Stimulated activated CD4-positive, alpha-beta T cell treated with anti-CD3 and anti-CD28 coated beads, Interleukin-4, amount 100 ng/mL, for 24 hours (primary cell): Measurements from ENCODE around the gene SYNGR3.
"Not testable (repeated sequence)": the region's sequence is repeated elsewhere in the genome, so short reads cannot be mapped to it uniquely, and the experiment has no call there.

Experiments used
- DNase-seq: peaks from one replicate; pipeline ENCODE4 v3.0.0-alpha.2; 2020

The SYNGR3 gene

DNA sequence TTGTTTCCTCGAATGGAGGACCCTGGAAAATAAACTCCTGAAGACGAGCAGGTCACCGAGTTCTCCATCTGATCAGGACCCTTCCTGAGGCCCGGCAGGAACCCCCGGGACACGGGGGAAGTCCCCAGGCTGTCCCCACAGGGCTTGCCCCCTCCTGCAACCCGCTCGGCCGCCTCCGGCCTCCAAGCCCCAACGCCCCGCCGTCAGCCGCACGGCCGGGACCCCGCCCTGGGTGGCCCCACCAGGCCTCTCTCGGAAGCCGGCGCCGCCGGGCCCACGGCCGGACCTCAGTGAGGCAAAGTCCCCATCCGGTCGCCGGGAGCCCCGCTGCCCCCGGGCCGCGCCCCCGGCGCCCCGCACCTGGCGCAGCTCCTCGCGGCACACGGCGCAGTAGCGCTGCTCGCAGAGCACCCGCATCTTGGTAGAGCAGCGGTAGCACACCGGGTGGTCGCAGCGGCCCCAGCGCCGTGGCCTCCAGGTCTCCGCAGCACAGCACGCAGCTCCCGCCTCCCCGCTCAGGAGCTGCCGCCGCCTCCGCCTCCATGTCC lies 19.5 kb downstream of the SYNGR3 start:
- DNase-seq, result no peak

DNA sequence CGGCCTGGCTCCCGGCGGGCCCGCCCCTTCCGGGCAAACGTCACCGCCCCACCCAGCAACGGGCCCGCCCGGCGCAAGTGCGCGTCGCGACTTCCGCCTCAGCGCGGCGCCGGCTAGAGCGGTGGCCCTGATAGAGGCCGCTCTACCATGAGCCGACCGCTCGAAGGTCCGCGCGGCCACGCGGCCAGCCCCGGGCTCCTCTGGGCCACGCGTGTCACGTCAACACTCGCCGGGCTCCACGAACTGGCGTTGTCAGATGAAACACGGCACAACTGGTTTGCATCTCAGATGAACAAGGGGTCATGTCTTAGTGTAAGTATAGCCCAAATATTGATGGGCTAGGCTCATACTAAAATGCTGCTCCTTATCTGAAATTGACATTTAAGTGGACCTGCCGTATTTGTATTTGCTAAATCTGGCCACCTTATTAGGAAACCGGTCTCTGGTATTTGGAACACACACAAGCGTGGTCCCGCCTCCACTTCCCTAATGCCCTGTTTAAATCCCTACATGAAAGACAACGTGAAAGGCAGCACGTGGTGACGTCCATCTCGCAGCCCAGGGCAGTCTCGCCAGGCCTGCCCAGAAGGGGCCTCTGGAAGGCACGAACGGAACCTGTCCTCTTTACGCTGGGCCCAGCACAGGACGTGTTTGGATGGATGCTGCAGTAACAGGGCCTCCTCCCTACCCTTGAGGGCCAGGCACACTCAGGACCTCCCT lies 20.2 kb downstream of the SYNGR3 start, which contains the start of gene ZNF598:
Gene ZNF598, minus strand, starts transcription at position 31 of the 720 bp plus-strand sequence.
- DNase-seq, result peak; percentile 80

DNA sequence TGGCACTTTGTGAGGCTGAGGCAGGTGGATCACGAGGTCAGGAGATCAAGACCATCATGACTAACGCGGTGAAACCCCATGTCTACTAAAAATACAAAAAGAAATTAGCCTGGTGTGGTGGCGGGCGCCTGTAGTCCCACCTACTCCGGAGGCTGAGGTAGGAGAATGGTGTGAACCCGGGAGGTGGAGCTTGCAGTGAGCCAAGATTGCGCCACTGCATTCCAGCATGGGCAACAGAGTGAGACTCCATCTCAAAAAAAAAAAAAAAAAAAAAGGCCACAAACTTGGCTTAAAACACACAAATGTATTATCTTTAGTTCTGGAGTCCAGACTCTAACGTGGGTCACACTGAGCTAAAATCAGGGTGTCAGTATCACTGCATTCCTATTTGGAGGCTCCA lies 22.0 kb downstream of the SYNGR3 start:
- DNase-seq, result not testable (repeated sequence)

- no peak for DNase-seq
Observed at GRCh38 chr16:2013527-2013926, 23.8 kb downstream of the SYNGR3 start.

- DNase-seq, result no peak
Observed at GRCh38 chr16:2015117-2015946, 25.6 kb downstream of the SYNGR3 start.

DNA sequence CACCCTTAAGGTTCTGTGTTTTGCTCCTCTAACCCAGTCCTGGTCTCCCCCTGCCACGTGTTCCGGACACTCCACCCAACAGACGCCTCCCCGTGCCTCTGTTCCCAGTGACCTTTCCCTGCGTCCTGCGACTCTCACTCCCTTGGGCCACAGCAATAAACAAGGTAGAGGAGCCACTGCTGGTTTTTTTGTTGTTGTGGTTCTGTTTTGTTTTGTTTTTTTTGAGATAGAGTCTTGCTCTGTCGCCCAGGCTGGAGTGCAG lies 26.1 kb downstream of the SYNGR3 start:
- DNase-seq, result no peak

- no peak for DNase-seq
Observed at GRCh38 chr16:2016407-2016922, 26.7 kb downstream of the SYNGR3 start.

GRCh38 chr16:2019518-2019920 lies 29.7 kb downstream of the SYNGR3 start, which contains the start of gene NPW:
NPW (plus strand) TSS chr16:2019785.
- peak; percentile 32 for DNase-seq

DNA sequence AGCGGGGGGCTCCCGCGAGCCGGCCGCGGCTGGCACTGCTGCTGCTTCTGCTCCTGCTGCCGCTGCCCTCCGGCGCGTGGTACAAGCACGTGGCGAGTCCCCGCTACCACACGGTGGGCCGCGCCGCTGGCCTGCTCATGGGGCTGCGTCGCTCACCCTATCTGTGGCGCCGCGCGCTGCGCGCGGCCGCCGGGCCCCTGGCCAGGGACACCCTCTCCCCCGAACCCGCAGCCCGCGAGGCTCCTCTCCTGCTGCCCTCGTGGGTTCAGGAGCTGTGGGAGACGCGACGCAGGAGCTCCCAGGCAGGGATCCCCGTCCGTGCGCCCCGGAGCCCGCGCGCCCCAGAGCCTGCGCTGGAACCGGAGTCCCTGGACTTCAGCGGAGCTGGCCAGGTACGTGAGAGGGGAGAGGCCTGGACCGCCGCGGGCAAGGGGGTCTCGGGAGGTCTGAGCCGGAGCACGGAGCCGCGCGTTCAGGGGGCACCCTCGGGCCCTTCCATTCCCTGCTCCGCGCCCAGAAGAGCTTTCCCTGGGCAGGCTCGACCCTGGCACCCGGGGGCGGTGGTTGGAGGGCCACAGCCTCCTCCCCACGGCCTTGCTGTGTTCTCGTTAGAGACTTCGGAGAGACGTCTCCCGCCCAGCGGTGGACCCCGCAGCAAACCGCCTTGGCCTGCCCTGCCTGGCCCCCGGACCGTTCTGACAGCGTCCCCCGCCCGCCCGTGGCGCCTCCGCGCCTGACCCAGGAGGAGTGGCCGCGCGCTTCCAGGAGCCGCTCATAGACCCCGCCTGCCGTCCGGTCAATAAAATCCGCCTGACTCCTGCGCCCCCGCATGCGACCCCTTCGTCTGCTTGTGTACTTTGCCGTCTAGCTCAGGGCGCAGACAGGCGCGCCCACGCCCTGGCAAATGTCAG lies 30.4 kb downstream of the SYNGR3 start:
- DNase-seq, result no peak

- DNase-seq, result peak; percentile 27
Observed at GRCh38 chr16:2022723-2023091, 32.9 kb downstream of the SYNGR3 start.

DNA sequence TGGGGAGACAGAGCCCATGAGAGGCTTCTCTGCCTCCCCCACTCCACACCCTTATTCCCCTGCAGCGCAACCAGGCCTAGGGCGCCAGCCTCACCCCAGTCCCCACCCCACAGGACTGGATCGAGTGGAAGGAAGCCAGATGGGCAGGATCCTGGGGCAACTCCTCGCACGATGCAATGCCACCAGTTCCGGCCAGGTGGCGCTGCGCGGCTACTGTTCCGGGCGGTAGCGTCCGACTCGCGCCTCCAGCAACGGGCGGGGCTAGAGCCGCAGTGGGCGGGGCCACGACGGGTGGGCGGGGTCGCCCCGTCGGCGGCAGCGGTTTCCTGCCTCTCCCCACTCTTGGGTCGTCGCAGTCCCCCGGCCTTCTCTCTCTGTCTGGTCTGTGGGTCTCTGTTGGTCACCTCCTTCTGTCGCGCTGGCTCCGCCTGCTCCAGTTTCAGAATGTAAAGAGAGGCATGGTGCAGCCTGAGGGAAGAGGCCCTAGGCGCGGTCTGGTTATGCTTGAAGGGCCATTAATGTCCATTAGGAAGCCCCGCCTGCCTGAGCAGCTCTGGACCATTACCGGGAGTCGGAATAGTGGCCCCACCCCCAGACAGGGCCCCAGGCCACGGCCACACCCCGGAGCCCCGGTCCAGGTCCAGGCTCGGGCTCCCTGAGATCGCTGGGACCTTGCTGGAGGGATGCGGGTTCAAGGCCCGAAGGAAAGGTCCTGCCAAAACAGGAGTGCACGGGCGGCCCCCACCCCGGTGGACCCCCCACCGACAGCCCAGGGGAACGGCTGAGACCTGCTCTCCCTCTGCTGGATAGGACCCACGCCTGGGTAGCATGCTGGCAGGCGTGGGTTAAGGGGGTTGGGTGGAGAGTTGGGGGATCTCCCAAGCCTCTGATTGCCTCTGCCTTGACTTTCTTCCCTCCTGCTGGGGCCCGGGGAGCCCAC lies 33.6 kb downstream of the SYNGR3 start:
- DNase-seq, result peak; percentile 95

DNA sequence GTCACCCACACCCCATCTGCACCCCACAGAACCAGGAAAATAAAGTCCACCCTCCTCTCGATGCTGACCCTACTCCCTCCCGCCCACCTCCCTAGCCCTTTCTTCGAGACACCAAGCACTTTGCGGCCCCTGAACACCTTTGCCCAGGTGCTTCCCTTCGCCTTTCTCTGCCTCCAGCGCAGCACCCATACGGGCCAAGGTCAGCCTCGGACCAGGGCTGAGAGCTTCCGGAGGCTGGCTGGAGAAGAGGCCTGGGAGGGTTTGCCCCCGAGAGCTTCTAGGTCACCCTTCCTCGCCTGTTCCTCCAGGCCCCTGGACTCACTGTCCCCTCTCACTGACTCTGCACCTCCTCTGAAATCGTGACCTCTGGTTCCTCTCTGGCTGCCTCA lies 34.3 kb downstream of the SYNGR3 start:
- no peak for DNase-seq

DNA sequence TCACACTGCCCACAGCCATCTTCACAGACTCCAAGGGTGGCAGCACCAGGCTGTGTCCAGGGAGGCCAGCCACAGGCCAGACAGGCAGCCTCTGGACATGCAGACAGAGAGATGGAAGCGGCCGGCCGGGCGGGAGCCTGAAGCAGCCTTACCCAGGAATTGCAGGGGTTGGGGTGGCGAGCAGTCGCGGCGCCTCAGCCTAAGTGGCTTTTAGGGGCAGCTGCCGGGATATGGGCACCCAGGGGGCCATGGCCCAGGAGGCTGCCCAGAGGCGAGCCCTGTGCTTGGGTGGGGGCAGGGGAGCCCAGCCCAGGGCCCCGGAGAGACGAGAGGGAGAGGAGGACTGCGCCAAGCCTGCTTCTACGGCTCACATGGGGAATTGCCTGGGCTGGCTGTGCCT lies 35.5 kb downstream of the SYNGR3 start:
- no peak for DNase-seq

- DNase-seq, result no peak
Observed at GRCh38 chr16:2025878-2026460, 36.2 kb downstream of the SYNGR3 start.

DNA sequence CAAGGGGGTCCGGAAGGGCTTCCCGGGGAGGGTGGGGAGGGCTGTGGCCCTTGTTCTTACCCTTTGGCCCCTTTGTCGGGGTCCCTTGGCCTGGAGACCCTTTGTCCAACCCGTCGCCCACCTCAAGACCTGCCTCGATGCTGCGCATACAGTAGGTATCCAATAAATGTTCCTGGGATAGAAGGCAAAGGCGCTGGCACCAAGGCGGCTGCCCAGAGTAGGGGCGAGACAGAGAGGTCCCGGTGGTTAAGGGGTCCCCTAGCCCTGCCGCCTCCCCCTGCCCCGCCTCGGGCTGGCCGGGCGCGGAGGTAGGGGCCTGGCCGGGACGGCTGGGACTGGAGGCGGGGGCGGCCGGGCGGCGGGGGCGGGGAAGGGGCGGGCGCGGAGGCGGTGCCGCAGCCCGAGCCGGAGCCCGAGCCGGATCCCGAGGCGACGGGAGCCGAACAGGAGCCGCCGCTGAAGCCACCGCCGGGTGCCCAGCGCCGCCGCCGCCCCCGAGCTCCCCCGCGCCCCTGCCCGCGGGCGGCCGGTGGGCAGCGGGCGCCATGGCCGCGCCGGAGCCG lies 36.8 kb downstream of the SYNGR3 start, which contains the start of gene NHERF2:
Gene NHERF2, plus strand, starts transcription at position 442 of the 563 bp plus-strand sequence. Its CDS starts 104 bp downstream, at position 546.
- no peak for DNase-seq

DNA sequence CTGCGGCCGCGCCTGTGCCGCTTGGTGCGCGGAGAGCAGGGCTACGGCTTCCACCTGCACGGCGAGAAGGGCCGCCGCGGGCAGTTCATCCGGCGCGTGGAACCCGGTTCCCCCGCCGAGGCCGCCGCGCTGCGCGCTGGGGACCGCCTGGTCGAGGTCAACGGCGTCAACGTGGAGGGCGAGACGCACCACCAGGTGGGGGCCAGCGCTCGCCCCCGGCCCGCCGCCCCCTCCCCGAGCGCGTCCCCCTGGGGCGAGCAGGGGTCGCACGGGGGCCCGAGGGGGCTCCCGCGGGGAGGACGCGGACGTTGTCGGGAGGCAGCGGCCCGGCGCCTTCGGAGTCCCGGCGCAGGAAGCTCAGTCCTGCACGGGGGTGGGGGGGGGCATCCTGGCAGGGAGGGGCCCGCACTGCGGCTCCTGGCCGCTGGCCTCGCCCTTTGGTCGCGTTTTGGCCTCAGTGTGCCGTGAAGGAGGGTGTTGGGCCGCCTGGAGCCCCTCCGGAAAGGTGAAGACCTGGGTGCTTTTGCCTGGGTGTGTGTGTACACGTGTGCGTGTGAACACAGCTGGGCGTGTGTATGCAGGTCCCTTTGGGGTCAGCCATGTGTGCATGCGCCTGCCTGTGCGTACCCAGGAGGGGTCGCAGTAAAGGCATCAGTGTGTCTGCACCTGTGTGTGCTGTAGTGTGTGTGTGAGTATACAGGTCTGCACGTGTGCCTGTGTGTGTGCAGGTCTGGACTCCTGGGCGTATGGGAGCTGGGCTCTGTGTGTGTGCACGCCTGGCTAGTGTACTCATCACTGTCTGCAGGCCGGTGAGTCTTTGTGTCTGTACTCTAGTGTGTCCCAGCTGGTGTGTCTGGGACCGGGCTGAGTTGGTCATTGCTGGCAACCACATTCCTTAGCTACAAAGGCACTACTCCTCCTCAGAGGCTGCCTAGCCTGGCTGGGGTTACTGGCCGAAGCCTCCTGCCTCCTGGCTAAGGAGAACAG lies 37.5 kb downstream of the SYNGR3 start:
- DNase-seq, result no peak

DNA sequence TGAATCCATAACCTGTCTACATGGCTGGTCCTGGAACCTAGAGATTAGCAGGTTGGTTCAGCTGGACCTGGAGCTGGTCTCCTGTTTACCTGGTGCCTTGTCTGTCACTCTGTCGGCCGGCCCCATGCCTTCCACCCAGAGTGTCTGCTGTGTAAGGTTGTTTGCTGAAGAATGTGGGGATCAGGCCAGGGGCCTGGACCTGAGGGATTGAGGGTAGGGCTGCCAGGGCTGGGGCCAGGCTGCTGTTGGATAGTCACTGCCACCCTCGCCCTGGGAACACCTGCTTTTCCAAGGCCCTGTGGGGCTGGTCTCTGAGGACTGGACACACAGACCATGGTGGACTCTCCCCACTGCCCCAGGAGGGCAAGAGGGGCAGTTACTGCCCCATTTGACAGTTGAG lies 38.4 kb downstream of the SYNGR3 start:
- no peak for DNase-seq

- no peak for DNase-seq
Observed at GRCh38 chr16:2028620-2029220, 39.0 kb downstream of the SYNGR3 start.

GRCh38 chr16:2029350-2029749 lies 39.6 kb downstream of the SYNGR3 start:
- no peak for DNase-seq
